Esophagus squamous epithelium (tissue), 4 donors: Measurements from ENCODE around the gene AKAP12.

Experiments used
- POLR2A ChIP-seq, 4 donors: fragments of 450-650 bp; IDR thresholded peaks; one replicate each; pipeline ENCODE4 v1.6.1; 2017; ENCODE audit warnings: antibody characterized with exemption in 4 of 4, mild to moderate bottlenecking in 4 of 4, moderate library complexity in 3 of 4
- TF ChIP-seq, protein P1 (sequence below), 6 experiments: fragments of 450-650 bp in 4 of 6; fragments of 200-600 bp in 2 of 6; sonication (generic) in 2 of 6; IDR thresholded peaks; one replicate each; pipeline ENCODE4 v1.5.1; 2016 to 2019; ENCODE audit warnings: antibody characterized with exemption in 6 of 6, mild to moderate bottlenecking in 4 of 6, moderate library complexity in 4 of 6

GRCh38 chr6:151230277-151230577 is 9.5 kb upstream of the AKAP12 start:
- TF ChIP-seq POLR2A (IDR thresholded peaks at IDR 0.05) = no peak
- TF ChIP-seq, protein P1, sequence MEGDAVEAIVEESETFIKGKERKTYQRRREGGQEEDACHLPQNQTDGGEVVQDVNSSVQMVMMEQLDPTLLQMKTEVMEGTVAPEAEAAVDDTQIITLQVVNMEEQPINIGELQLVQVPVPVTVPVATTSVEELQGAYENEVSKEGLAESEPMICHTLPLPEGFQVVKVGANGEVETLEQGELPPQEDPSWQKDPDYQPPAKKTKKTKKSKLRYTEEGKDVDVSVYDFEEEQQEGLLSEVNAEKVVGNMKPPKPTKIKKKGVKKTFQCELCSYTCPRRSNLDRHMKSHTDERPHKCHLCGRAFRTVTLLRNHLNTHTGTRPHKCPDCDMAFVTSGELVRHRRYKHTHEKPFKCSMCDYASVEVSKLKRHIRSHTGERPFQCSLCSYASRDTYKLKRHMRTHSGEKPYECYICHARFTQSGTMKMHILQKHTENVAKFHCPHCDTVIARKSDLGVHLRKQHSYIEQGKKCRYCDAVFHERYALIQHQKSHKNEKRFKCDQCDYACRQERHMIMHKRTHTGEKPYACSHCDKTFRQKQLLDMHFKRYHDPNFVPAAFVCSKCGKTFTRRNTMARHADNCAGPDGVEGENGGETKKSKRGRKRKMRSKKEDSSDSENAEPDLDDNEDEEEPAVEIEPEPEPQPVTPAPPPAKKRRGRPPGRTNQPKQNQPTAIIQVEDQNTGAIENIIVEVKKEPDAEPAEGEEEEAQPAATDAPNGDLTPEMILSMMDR (IDR thresholded peaks at IDR 0.05) = no peak
